Uterus (tissue), 2 donors: ENCODE measurements around the gene HOXC5.

Source experiments
- CTCF ChIP-seq, 4 experiments: fragments of 200-600 bp in 2 of 4; fragments of 450-650 bp in 2 of 4; sonication (generic) in 2 of 4; IDR thresholded peaks; one replicate each; pipeline ENCODE4 v1.5.1; 2016 to 2019; ENCODE audit warnings: antibody characterized with exemption in 4 of 4, mild to moderate bottlenecking in 2 of 4, moderate library complexity in 1 of 4
- POLR2A ChIP-seq, 2 donors: fragments of 450-650 bp; IDR thresholded peaks; one replicate each; pipeline ENCODE4 v1.6.1; 2016; ENCODE audit warnings: antibody characterized with exemption in 2 of 2, mild to moderate bottlenecking in 1 of 2, moderate library complexity in 1 of 2

DNA sequence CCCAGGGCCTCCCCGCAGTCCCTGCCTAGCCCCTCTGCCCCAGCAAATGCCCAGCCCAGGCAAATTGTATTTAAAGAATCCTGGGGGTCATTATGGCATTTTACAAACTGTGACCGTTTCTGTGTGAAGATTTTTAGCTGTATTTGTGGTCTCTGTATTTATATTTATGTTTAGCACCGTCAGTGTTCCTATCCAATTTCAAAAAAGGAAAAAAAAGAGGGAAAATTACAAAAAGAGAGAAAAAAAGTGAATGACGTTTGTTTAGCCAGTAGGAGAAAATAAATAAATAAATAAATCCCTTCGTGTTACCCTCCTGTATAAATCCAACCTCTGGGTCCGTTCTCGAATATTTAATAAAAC lies 2.4 kb upstream of the HOXC5 start:
- no peak for TF ChIP-seq CTCF (IDR thresholded peaks at IDR 0.05)
- TF ChIP-seq POLR2A (IDR thresholded peaks at IDR 0.05): no peak
